Esophagus muscularis mucosa (tissue), 2 donors: ENCODE results near the gene TMEM131.
"Not testable (repeated sequence)": the region's sequence is repeated elsewhere in the genome, so short reads cannot be mapped to it uniquely, and the experiment has no call there.

Source experiments
- POLR2A ChIP-seq: fragments of 450-650 bp; IDR thresholded peaks from one replicate; pipeline ENCODE4 v1.6.1; 2017; ENCODE audit warnings: antibody characterized with exemption, moderate library complexity, mild to moderate bottlenecking, low read depth
- POLR2AphosphoS5 ChIP-seq, 2 donors: sonication (generic); formaldehyde crosslinking; IDR thresholded peaks; one replicate each; pipeline ENCODE4 v1.6.1; 2017; ENCODE audit warnings: antibody characterized with exemption in 2 of 2

- not testable (repeated sequence) for TF ChIP-seq POLR2A; POLR2AphosphoS5 (IDR thresholded peaks at IDR 0.05)
Observed at GRCh38 chr2:97826266-97826847, 169.4 kb downstream of the TMEM131 start.
